H1 (cell line): ENCODE data around the gene SLCO4C1. TPM values are rescaled to one million over a fixed set of nuclear protein-coding genes. Genes with fewer than 3 reads are reported as not detected.

Source experiments
- CTCF ChIA-PET: fragments of 300-600 bp; sonication (Branson Sonifier 250); formaldehyde crosslinking; loops from one replicate; lab custom pipeline; 2021; ENCODE audit not compliant: partially characterized antibody; lab: Charles Lee
- POLR2A ChIA-PET: fragments of 300-600 bp; sonication (Branson Sonifier 250); formaldehyde crosslinking; loops from one replicate; lab custom pipeline; 2021; ENCODE audit warnings: inconsistent platforms; ENCODE audit not compliant: partially characterized antibody; lab: Charles Lee
- DNase-seq, 2 experiments: peaks; one replicate each; pipeline versions ENCODE4 v3.0.0 to v3.0.0-alpha.2; 2010 to 2022; ENCODE audit warnings: low spot score in 2 of 2, low read depth in 1 of 2, mixed read lengths in 1 of 2
- FAIRE-seq: peaks from 2 replicates; lab custom pipeline; 2011; peaks lifted over from hg19 to GRCh38; lab: Jason Lieb, UNC
- H2AFZ ChIP-seq: 2 replicates; pipeline ENCODE4 v1.8.1; 2012; ENCODE audit warnings: low read length, inconsistent platforms
- H2AK5ac ChIP-seq: 2 replicates; pipeline ENCODE4 v1.6.1; 2013; ENCODE audit warnings: low read depth, low read length
- H2BK120ac ChIP-seq: replicated peaks from 2 replicates; pipeline ENCODE3; 2013; ENCODE audit warnings: low read depth, low read length, inconsistent platforms
- H2BK12ac ChIP-seq: 2 replicates; pipeline ENCODE4 v1.6.1; 2013; ENCODE audit warnings: low read depth, low read length
- H2BK15ac ChIP-seq: 2 replicates; pipeline ENCODE4 v1.6.1; 2013; ENCODE audit warnings: low read length
- H2BK20ac ChIP-seq: 2 replicates; pipeline ENCODE4 v1.6.1; 2013; ENCODE audit warnings: low read length
- H2BK5ac ChIP-seq: 2 replicates; pipeline ENCODE4 v1.6.1; 2013; ENCODE audit warnings: low read depth, low read length
- H3K14ac ChIP-seq: 2 replicates; pipeline ENCODE4 v1.6.1; 2013; ENCODE audit warnings: inconsistent platforms; ENCODE audit not compliant: insufficient read length
- H3K18ac ChIP-seq: 2 replicates; pipeline ENCODE4 v1.6.1; 2013; ENCODE audit warnings: low read length; ENCODE audit errors: extremely low read depth
- H3K23ac ChIP-seq: 2 replicates; pipeline ENCODE4 v1.6.1; 2013; ENCODE audit warnings: inconsistent platforms; ENCODE audit not compliant: insufficient read length
- H3K23me2 ChIP-seq: 2 replicates; pipeline ENCODE4 v1.6.1; 2013; ENCODE audit warnings: low read depth, low read length
- H3K27ac ChIP-seq: 2 replicates; pipeline ENCODE4 v1.6.1; 2011; ENCODE audit warnings: low read depth, low read length, inconsistent platforms
- H3K27me3 ChIP-seq, 4 experiments: replicated peaks in 1 of 4; 1 replicate in 1 of 4; 2 replicates in 3 of 4; pipeline versions ENCODE4 v1.6.1 to v1.8.1; 2011 to 2013; ENCODE audit warnings: low read length in 3 of 4, mild to moderate bottlenecking in 3 of 4, inconsistent platforms in 2 of 4, mixed read lengths in 2 of 4, moderate library complexity in 1 of 4; ENCODE audit not compliant: control insufficient read depth in 3 of 4, insufficient read depth in 3 of 4; ENCODE audit errors: extremely low read depth in 1 of 4
- H3K36me3 ChIP-seq, 4 experiments: 2 replicates each; pipeline versions ENCODE4 v1.6.1 to v1.8.1; 2011 to 2013; ENCODE audit warnings: mild to moderate bottlenecking in 4 of 4, low read length in 3 of 4, moderate library complexity in 2 of 4, control low read depth in 1 of 4, inconsistent platforms in 1 of 4; ENCODE audit not compliant: insufficient read depth in 4 of 4, control insufficient read depth in 2 of 4
- H3K4ac ChIP-seq: replicated peaks from 2 replicates; pipeline ENCODE3; 2013; ENCODE audit warnings: low read length, low read depth, mixed read lengths, inconsistent platforms; ENCODE audit not compliant: insufficient read length
- H3K4me1 ChIP-seq, 4 experiments: replicated peaks in 1 of 4; 1 replicate in 1 of 4; 2 replicates in 3 of 4; pipeline versions ENCODE4 v1.6.1 to v1.8.1; 2011 to 2013; ENCODE audit warnings: low read length in 3 of 4, inconsistent platforms in 2 of 4, mixed read lengths in 1 of 4; ENCODE audit not compliant: insufficient read depth in 4 of 4, control insufficient read depth in 3 of 4
- H3K4me2 ChIP-seq, 2 experiments: 2 replicates each; pipeline versions ENCODE4 v1.6.1 to v1.8.1; 2011 to 2013; ENCODE audit warnings: low read depth in 2 of 2, low read length in 2 of 2, control low read depth in 1 of 2, inconsistent platforms in 1 of 2, mild to moderate bottlenecking in 1 of 2; ENCODE audit not compliant: insufficient read depth in 1 of 2
- H3K4me3 ChIP-seq, 4 experiments: fragments of 200-600, 300-600 bp in 1 of 4; sonication (generic), shearing (Covaris generic), sonication (Bioruptor Twin) in 1 of 4; 2 replicates each; pipeline versions ENCODE4 v1.5.1 to v1.8.1; 2011 to 2016; ENCODE audit warnings: low read length in 4 of 4, low read depth in 3 of 4, control low read depth in 2 of 4, inconsistent platforms in 2 of 4, mild to moderate bottlenecking in 2 of 4, mixed read lengths in 1 of 4, moderate library complexity in 1 of 4; ENCODE audit not compliant: insufficient read depth in 2 of 4; ENCODE audit errors: extremely low read depth in 1 of 4
- H3K56ac ChIP-seq: replicated peaks from 2 replicates; pipeline ENCODE3; 2013; ENCODE audit warnings: low read depth, mild to moderate bottlenecking, mixed read lengths, low read length, inconsistent platforms; ENCODE audit not compliant: insufficient read length
- H3K79me1 ChIP-seq: 2 replicates; pipeline ENCODE4 v1.6.1; 2013; ENCODE audit warnings: low read depth, low read length, control low read depth
- H3K79me2 ChIP-seq, 2 experiments: 2 replicates each; pipeline versions ENCODE4 v1.6.1 to v1.8.1; 2012 to 2013; ENCODE audit warnings: low read length in 2 of 2, mild to moderate bottlenecking in 2 of 2, inconsistent platforms in 1 of 2; ENCODE audit not compliant: insufficient read depth in 2 of 2, control insufficient read depth in 1 of 2
- H3K9ac ChIP-seq, 4 experiments: replicated peaks in 1 of 4; 1 replicate in 1 of 4; 2 replicates in 3 of 4; pipeline versions ENCODE4 v1.6.1 to v1.8.1; 2011 to 2013; ENCODE audit warnings: low read depth in 3 of 4, low read length in 3 of 4, control low read depth in 2 of 4, mild to moderate bottlenecking in 2 of 4, moderate library complexity in 2 of 4, inconsistent platforms in 1 of 4; ENCODE audit errors: extremely low read depth in 1 of 4
- H3K9me3 ChIP-seq, 2 experiments: 2 replicates each; pipeline versions ENCODE4 v1.6.1 to v1.8.1; 2012 to 2013; ENCODE audit warnings: mild to moderate bottlenecking in 2 of 2, moderate library complexity in 2 of 2, control low read depth in 1 of 2, inconsistent platforms in 1 of 2, low read depth in 1 of 2, low read length in 1 of 2, mixed read lengths in 1 of 2; ENCODE audit not compliant: insufficient read depth in 2 of 2
- H4K20me1 ChIP-seq, 2 experiments: replicated peaks in 1 of 2; 2 replicates each; pipeline versions ENCODE3 to v1.8.1; 2011 to 2013; ENCODE audit warnings: inconsistent platforms in 2 of 2, low read length in 2 of 2, mild to moderate bottlenecking in 1 of 2; ENCODE audit not compliant: insufficient read depth in 2 of 2, control insufficient read depth in 1 of 2
- H4K5ac ChIP-seq: 2 replicates; pipeline ENCODE4 v1.6.1; 2013; ENCODE audit warnings: low read length, low read depth, mixed read lengths, inconsistent platforms; ENCODE audit not compliant: insufficient read length
- H4K8ac ChIP-seq: 2 replicates; pipeline ENCODE4 v1.8.0; 2013; ENCODE audit warnings: mild to moderate bottlenecking, moderate library complexity, low read length, inconsistent platforms; ENCODE audit not compliant: insufficient read depth; ENCODE audit errors: extremely low read depth
- H4K91ac ChIP-seq: replicated peaks from 2 replicates; pipeline ENCODE3; 2013; ENCODE audit warnings: low read length, mixed read lengths, inconsistent platforms; ENCODE audit not compliant: insufficient read length
- MAFK ChIP-seq: IDR thresholded peaks from 2 replicates; pipeline ENCODE4 v1.6.1; 2012; ENCODE audit warnings: low read depth, mild to moderate bottlenecking, improper control_type of control experiment, low read length
- RAD21 ChIP-seq, 2 experiments: IDR thresholded peaks in 1 of 2; conservative IDR thresholded peaks in 1 of 2; 2 replicates each; pipeline ENCODE4 v1.6.1; 2011; ENCODE audit warnings: low read depth in 2 of 2, low read length in 2 of 2, improper control_type of control experiment in 1 of 2, inconsistent platforms in 1 of 2, mild to moderate bottlenecking in 1 of 2, moderate library complexity in 1 of 2
- YY1 ChIP-seq: IDR thresholded peaks from 2 replicates; pipeline ENCODE4 v1.6.1; 2011; ENCODE audit warnings: low read depth, mild to moderate bottlenecking, low read length
- ZNF274 ChIP-seq: IDR thresholded peaks from 2 replicates; pipeline ENCODE4 v1.7.0; 2012; ENCODE audit warnings: low read length, borderline replicate concordance; ENCODE audit errors: extremely low read depth
- WGBS, 2 experiments: shearing (Covaris generic) in 1 of 2; methylation state at CpG; one replicate each; pipeline versions ENCODE4 v1.1.6 to v1.1.7; 2013 to 2015; ENCODE audit warnings: low lambda C conversion rate in 2 of 2, mixed read lengths in 2 of 2, inconsistent platforms in 1 of 2, low coverage in 1 of 2, missing lambda C conversion rate in 1 of 2; ENCODE audit not compliant: insufficient replicate concordance in 2 of 2, insufficient coverage in 1 of 2, insufficient read length in 1 of 2; ENCODE audit errors: extremely low coverage in 1 of 2, missing lambda C conversion rate in 1 of 2; 5-methylcytosine and 5-hydroxymethylcytosine counted together
- polyA plus RNA-seq, 7 experiments: library from polyadenylated mRNA; depleted of rRNA in 3 of 7; stranded (reverse) in 5 of 7; unstranded in 2 of 7; fragments of >200 nt in 5 of 7; fragments of 200-250 nt in 2 of 7; gene quantifications; 1 replicate in 5 of 7; 2 replicates in 1 of 7; 4 replicates in 1 of 7; pipeline versions ENCODE4 v1.2.1 to v1.2.3, GENCODE V29; 2011 to 2013; ENCODE audit warnings: missing spikeins in 2 of 7, mixed read lengths in 2 of 7
- total RNA-seq: library from RNA; stranded (reverse); fragmentation: NEBNext Ultra II Directional; extraction: Animal tissue kit (Norgen Biotek cat#: 25700); gene quantifications from 2 replicates; pipeline ENCODE4 v1.2.1, GENCODE V29; 2021

Gene SLCO4C1
- total and polyA plus RNA-seq, 2 of the 8 experiments (the other 6 are each of a cell fraction or from before 2014, with no cell fraction given) = 1.3 to 4.9 TPM

DNA sequence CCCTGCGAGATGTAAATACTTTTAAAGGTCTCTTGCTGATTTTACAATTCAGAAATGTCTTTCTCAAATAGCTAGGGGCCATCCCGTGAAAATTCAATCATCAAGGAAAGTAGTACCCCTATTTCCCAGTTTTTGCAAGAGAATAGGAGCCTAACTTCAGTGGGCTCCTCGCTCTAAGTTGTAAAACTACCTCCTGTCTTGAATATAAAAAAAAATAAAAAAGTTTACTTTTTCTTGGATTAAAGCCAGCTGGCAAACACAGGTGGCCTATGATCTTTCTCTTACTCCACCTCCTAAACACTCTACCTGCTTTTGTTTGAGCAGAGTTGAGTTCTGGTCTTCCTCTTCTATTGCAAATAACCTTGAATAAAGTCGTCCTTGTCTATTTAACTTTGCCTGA is 79.4 kb downstream of the SLCO4C1 start:
- Histone ChIP-seq H2BK120ac (no peak overlapping the region), H4K5ac (no peak overlapping the region), H3K9me3 (no peaks in the 10 kb centered on the region; a peak in 1 of 4 replicates), H3K79me1 (no peaks in the 10 kb centered on the region), H3K18ac (no peak overlapping the region), H3K27me3 (peaks cover 0 to 2% (median 0%) of the 10 kb centered on the region in 4 experiments; a peak in 3 of 7 replicates), H3K27ac (no peak overlapping the region), H3K79me2 (no peaks in the 10 kb centered on the region), H2AFZ (no peak overlapping the region), H3K36me3 (no peaks in the 10 kb centered on the region), H2BK12ac (no peak overlapping the region), H3K56ac (no peak overlapping the region), H3K4me2 (peak overlapping the region in 1 of 2 experiments; percentile 38; a peak in 1 of 4 replicates), H3K4me1 (peaks cover 0 to 10% (median 0%) of the 10 kb centered on the region in 4 experiments; a peak in 3 of 7 replicates), H3K4ac (no peak overlapping the region), H4K20me1 (no peaks in the 10 kb centered on the region), H2AK5ac (no peak overlapping the region), H4K8ac (no peak overlapping the region), H4K91ac (no peak overlapping the region), H3K14ac (no peak overlapping the region), H2BK20ac (no peak overlapping the region), H3K9ac (no peak overlapping the region), H3K23me2 (no peaks in the 10 kb centered on the region), H2BK15ac (no peak overlapping the region), H3K4me3 (no peak overlapping the region), H2BK5ac (no peak overlapping the region), H3K23ac (no peak overlapping the region)
- ChIA-PET POLR2A (interaction anchor here (0.6 kb wide), 1 partner anchor 27 kb away, joined by 3 read pairs; no protein-coding TSS in a partner anchor), CTCF (interaction anchor here (1.4 kb wide), 1 partner anchor 274 kb away, joined by 4 read pairs; no protein-coding TSS in a partner anchor)
- WGBS, 2 experiments = 13% methylated on average over 4 of the region's 4 CpGs; no CpG with 5 or more reads in 1 of the 2 experiments
- no peak for FAIRE-seq
- TF ChIP-seq MAFK = no peak
- no peak for TF ChIP-seq RAD21 (IDR thresholded peaks at IDR 0.05 in 1 of 2, conservative IDR thresholded peaks at IDR 0.05 in 1 of 2; ENCODE audit: low read depth in 2 of 2, low read length in 2 of 2)
- no peak for TF ChIP-seq YY1
- no peak for TF ChIP-seq ZNF274
- no peak for DNase-seq
